HFF-Myc (cell line): ENCODE data around the gene DNMT1.

Experiments used
- DNase-seq: peaks from one replicate; pipeline ENCODE4 v3.0.0-alpha.2; 2011; ENCODE audit warnings: low read depth; ENCODE audit errors: extremely low read depth
- H3K4me3 ChIP-seq: replicated peaks from 2 replicates; pipeline ENCODE4 v1.5.1; 2011; ENCODE audit warnings: low read depth, mild to moderate bottlenecking, control low read depth, low read length
- TF ChIP-seq, protein P1 (sequence below): IDR thresholded peaks from 2 replicates; pipeline ENCODE4 v1.5.1; 2012; ENCODE audit warnings: mild to moderate bottlenecking, low read depth, low read length, control low read depth; ENCODE audit errors: missing control alignments

Gene DNMT1

DNA sequence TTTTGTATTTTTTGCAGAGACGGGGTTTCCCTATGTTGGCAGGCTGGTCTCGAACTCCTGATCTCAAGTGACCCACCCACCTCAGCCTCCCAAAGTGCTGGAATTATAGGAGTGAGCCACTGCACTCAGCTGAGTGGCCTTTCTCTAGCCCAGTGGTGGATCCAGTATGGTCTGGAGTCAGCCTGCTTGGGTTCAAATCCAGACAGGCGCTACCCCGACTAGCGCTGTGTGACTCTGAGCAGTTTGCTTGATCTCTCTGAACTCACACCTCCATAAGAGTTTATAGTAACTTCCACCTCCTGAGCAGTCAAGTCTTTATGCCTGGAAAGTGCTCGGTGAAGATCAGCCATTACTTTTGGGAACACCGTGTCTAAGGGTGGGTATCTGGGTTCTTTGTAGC is 25.9 kb upstream of the DNMT1 start:
- no peak overlapping the region for H3K4me3 ChIP-seq
- TF ChIP-seq, protein P1, sequence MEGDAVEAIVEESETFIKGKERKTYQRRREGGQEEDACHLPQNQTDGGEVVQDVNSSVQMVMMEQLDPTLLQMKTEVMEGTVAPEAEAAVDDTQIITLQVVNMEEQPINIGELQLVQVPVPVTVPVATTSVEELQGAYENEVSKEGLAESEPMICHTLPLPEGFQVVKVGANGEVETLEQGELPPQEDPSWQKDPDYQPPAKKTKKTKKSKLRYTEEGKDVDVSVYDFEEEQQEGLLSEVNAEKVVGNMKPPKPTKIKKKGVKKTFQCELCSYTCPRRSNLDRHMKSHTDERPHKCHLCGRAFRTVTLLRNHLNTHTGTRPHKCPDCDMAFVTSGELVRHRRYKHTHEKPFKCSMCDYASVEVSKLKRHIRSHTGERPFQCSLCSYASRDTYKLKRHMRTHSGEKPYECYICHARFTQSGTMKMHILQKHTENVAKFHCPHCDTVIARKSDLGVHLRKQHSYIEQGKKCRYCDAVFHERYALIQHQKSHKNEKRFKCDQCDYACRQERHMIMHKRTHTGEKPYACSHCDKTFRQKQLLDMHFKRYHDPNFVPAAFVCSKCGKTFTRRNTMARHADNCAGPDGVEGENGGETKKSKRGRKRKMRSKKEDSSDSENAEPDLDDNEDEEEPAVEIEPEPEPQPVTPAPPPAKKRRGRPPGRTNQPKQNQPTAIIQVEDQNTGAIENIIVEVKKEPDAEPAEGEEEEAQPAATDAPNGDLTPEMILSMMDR: no peak
- no peak for DNase-seq

- TF ChIP-seq, protein P1: peak; percentile 66
- H3K4me3 ChIP-seq: no peak overlapping the region
- no peak for DNase-seq
Measured at GRCh38 chr19:10219678-10220077, 24.9 kb upstream of the DNMT1 start.

DNA sequence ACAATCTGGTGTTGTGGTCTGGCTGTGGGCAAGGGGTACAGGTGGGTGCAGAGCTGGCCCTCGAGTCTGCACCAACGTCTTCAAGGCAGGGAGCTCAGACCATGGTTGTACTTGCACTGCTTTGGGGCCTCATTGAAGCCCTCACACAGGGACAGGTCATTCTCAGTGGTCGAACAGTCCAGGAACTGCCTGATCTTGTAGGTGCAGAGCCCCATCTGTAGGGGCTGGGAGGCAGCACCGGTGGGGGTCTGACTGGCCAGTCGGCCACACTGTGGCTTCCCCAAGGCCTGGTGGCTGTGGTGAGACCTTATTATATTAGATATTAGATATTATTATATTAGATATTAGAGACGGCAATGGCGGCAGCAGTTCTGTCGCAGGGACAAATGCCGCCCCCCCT is 22.3 kb upstream of the DNMT1 start:
- no peak overlapping the region for H3K4me3 ChIP-seq
- DNase-seq: no peak
- TF ChIP-seq, protein P1: no peak

- TF ChIP-seq, protein P1: no peak
- no peak for DNase-seq
- H3K4me3 ChIP-seq: no peak overlapping the region
Measured at GRCh38 chr19:10214784-10215183, 20.0 kb upstream of the DNMT1 start.

DNA sequence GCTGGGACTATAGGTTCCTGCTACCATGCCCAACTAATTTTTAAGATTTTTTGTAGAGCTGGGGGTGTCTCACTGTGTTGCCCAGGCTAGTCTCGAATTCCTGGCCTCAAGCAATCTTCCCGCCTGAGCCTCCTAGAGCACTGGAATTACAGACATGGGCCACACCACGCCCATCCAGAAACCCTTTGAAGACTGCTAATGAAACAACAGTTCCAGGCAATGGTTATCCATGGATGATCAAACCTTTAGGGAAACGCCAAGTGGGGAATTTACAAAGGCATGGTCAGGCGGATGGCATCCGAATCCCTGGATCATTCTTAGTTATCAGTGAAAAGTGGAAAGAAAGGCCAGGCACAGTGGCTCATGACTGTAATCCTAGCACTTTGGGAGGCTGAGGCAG is 16.9 kb upstream of the DNMT1 start:
- H3K4me3 ChIP-seq: no peak overlapping the region
- TF ChIP-seq, protein P1: no peak
- no peak for DNase-seq

DNA sequence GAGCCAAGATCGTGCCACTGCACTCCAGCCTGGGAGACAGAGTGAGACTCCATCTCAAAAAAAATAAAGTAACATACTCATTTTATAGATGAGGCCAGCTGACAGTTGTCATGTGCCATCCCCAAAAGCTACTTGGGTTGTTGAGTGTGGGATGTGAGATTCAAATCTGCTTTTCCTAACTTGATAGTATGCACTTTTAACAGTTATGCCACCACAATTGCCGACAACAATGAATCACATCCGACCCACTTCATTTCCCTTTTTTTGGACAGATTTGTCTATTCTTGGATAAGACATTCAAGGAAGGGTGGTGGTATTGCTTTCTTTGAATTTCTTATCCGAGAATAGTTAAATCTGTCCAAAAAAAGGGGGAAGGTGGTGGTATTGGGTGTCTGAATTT is 16.3 kb upstream of the DNMT1 start:
- no peak for DNase-seq
- no peak overlapping the region for H3K4me3 ChIP-seq
- TF ChIP-seq, protein P1: no peak

DNA sequence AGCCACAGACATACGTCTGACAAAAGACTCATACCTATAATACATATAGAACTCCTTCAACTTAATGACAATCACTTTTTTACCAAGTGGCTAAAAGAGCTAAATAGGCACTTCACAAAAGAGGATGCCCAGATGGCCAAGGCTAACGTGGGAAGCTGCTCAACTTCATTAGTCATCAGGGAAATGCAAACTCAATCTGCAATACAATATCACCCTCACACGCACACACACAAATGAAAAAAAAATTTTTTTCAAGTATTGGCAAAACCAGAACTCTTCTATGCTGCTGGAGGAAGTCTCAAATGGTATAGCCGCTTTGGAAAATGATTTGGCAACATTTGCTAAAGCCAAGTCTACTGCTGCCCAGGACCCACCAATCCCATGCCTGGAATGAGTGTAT is 14.6 kb upstream of the DNMT1 start:
- H3K4me3 ChIP-seq: no peak overlapping the region
- no peak for DNase-seq
- TF ChIP-seq, protein P1: no peak
